GM18517 (cell line): ENCODE data around the gene SLC2A8.

Source experiments
- ATAC-seq: cut with Tn5 transposase; IDR thresholded peaks from one replicate; pipeline ENCODE4 v1.9.1; 2021; ENCODE audit warnings: mild to moderate bottlenecking, moderate library complexity; ENCODE audit not compliant: unreplicated experiment

The SLC2A8 gene

DNA sequence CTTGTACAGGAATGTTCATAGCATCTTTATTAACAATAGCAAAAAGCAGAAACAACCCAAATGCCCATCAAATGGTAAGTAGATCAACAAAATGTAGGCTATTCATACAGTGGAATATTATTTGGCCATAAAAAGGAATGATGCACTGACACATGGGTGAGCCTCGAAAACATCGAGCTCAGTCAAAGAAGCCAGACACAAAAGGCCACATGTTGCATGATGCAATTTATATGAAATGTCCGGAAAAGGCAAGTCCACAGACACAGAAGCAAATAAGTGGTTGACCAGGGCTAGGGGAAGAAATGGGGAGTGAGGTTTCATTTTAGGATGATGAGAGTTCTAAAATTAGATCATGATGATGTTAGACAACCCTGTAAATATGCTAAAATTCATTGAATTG lies 16.5 kb upstream of the SLC2A8 start:
- no peak for ATAC-seq

DNA sequence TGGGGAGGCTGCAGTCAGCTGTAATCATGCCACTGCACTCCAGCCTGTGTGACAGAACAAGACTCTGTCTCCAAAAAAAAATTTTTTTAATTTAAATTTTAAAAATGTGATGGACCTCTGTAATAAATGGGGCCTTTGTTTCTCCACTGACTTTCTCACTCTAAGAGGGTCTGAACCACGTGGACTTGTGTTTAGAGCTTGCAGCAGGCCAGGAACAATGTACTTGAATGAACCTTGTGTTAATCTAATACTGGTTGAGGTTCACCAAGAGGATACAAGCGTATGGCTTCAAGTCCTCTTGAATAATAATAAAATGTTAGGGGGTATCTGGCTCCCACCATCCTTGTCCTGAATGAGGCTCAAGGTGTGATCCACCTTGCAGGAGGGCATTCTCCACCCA lies 14.4 kb upstream of the SLC2A8 start:
- no peak for ATAC-seq

DNA sequence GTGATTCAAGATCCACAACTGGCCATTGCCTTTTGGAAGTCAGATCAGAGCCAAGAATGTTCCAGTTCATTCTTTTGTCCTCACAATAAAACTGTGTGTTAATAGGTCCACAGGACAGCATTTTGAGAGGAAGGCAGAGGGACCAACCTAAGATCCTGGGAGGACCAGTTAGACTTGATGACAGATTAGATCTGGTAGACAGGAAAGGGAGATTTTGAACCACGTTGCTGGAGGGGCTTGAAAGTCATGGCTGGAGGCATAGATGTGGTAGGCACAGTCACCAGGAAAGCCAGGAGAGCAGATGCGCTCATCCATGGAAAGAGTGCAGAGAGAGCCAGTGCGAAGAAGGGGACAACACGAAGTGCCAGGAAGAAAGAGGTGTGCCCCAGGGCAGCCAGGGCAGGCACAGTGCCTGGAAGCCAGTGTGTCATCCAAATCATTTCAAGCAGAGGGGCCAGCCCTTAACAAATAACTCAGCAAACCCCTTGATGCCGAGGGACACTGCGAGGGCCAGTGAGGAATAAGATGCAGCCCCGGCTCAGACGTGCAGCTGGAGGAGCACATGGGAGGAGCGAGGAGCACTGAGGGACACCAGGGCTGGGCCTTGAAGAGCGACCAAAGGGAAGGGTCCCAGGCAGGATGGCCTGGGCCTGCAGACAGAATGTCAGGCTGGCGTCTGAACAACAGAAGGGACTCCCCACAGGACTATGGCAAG lies 12.8 kb upstream of the SLC2A8 start:
- no peak for ATAC-seq

DNA sequence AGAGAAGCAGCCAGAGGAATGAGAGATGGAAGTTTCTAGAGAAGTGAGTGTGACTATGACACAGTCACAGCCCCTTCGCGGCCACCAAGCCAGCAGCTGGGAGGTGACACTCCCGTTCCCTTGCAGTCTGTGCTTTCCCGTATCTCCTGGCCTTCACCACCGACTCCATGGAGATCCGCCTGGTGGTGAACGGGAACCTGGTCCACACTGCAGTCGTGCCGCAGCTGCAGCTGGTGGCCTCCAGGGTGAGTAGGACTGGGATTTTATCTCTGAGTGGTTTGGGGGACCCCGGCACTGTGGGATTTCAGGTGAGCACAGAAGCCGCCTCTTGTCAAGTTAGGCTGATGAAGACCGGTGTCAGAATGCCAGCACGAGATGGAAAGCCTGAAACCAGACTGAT lies 12.1 kb upstream of the SLC2A8 start:
- ATAC-seq = no peak

DNA sequence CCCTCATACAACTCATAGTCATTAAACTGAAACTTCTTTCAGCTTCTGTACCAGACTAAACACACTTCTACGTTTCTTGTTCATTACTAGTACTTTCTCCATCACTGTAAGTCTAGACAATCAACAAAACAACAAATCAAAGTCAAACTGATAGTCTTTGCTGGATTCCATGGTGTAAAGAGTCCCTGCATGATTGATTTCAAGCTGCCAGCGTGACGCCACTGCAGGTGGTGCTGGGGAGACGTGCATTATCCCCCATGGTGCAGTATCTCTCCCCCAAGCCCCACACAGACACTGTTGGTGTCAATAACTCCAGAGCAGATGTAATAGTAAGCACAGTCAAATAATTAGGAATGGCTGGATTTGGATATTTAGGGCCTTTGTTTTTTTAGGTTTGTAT lies 10.7 kb upstream of the SLC2A8 start:
- no peak for ATAC-seq

DNA sequence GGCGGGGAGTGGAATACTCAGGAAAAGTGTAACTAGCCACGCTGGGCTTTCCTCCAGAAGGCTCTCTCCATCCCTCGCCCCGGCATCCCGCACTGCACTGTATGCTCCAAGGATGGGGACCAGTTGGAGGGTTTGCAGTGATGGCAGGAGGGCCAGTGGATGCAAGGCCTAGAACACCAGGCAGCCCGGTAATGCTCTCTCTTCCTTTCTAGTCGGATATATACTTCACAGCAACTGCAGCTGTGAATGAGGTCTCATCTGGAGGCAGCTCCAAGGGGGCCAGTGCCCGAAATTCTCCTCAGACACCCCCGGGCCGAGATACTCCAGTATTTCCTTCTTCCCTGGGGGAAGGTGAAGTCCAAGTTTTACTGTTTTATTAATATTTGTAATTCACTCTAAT lies 10.0 kb upstream of the SLC2A8 start:
- ATAC-seq = no peak

DNA sequence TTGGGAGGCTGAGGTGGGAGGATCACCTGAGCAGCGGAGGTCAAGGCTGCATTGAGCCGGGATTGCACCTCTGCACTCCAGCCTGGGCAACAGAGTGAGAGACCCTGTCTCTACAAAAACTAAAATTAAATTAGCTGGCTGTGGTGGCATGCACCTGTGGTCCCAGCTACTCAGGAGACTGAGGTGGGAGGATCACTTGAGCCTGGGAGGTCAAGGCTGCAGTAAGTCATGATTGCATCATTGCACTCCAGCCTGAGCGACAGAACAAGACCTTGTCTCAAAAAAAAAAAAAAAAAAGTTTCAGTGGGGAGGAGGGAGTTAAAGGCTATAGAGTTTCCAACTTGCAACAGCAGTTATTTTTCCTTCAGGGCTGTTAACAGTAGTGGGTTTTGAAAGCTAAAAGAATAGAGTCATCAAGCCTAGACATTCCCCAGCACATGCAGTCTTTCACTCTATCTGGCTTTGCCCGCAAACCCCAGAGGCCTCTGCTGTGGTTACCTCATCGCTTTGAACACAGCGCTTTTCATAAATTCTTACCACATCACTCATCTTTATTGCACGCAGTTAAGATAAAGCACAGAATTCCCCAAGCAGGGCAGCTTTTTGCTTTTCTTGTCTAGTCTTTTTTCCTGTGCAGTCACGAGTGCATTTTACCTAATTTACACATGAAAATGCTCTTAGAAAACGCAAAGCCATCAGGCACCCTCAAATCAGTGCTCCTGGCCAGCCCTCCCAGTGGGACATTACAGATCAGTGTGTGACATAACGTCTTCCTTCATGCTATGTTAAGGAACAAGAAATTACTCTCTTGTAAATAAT lies 8.7 kb upstream of the SLC2A8 start:
- ATAC-seq = peak; percentile 75

DNA sequence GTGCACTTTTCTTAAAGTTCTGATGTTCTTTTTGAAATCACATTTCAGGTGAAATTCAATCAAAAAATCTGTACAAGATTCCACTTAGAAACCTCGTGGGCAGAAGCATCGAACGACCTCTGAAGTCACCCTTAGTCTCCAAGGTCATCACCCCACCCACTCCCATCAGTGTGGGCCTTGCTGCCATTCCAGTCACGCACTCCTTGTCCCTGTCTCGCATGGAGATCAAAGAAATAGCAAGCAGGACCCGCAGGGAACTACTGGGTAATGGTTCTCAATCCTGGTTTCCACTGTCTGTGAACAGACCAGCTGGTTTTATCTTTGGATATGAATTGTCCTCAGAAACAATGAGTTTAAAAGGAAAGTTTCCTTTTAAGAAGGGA lies 8.1 kb upstream of the SLC2A8 start:
- no peak for ATAC-seq

DNA sequence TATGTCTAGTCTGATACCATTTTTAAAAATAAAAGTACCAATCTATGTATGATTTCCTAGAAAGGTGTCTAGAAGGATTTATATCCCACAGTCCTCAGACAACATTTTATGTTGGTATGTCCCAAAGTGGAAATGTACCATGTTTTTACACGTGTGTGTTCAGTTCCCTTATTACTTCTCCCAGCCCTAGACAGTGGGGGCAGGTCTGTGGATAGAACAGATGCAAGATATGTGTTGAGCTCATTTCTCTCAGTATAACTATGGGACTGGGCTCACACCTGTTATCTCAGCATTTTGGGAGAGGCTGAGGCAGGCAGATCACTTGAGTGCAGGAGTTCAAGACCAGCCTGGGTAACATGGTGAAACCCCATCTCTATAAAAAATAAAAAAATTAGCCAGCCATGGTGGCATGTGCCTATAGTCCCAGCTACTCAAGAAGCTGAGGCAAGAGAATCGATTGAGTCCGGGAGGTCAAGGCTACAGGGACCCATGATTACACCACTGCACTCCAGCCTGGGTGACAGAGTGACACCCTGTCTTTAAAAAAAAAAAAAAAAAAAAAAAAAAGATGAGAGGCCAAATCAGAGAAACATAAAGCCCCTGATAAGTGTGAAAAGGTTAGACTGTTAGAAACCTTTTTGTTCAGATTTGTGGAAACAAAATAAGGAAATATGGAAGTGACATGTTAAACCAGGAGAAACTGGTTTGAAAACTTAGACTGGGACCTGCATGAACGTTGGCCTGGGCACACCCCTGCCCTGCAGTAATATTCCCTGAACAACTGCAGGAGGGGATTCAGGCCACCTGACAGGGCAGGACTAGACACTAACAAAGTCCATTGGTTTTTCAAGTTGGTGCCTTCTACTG lies 7.4 kb upstream of the SLC2A8 start:
- ATAC-seq = no peak

DNA sequence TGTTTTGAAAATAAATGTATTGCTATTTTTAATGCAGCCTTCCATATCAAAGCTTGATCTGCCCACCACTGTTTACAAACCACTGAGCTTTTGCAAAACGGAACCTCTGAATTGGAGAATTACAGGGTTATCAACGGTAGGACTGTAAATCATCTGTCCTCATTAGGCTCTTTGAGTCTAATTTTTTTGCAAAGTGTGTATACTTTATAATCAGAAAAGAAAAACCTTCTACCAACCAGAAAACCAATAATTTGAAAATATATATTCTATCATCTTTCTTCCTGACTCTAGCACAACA lies 6.8 kb upstream of the SLC2A8 start:
- ATAC-seq = no peak

DNA sequence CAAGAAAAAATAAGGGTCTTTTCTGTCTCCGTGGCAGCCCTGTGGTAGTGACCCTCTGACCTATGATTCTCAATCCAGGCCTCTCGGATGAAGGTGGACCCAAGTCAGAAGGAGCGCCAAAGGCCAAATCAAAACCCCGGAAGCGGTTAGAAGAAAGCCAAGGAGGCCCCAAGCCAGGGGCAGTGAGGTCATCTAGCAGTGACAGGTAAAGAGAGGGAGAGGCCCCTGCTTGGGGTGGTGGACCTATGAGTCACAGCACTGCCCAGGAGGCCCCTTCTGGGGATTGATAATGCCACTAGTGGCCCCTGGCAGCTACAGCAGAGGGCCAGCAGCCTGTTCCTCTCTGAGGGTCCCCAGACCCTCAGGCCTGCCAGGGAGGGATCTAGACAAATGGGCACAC lies 6.4 kb upstream of the SLC2A8 start:
- no peak for ATAC-seq

DNA sequence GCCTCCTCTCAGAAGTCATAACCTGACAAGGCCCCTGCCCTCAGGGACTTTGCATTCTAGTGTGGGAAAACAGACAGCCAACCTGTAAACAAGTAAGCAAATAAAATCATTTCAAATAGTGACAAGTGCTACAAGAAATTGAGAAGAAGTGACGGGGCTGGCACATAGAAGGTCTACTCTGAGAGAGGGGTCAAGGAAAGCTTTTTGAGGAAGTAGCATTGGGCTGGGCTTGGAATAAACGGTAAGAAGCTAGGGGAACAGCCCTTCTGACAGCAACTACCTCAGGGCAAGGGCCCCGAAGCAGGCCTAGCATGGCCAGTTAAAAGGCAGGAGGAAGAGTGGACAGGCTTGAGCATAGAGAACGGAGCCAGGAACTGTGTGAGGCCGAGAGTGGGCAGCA lies 4.8 kb upstream of the SLC2A8 start:
- no peak for ATAC-seq

DNA sequence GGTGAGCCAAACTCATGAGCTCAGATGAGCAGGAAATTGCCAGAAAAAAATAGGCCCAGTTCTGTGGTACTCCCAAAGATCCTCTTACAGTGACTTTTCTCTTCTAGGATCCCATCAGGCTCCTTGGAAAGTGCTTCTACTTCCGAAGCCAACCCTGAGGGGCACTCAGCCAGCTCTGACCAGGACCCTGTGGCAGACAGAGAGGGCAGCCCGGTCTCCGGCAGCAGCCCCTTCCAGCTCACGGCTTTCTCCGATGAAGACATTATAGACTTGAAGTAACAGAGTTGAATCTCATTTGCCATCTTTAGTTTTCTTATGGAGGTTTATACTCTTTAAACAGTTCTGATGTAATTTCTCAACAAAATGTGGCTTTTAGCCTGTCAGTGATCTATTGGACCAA lies 4.0 kb upstream of the SLC2A8 start:
- ATAC-seq = no peak

DNA sequence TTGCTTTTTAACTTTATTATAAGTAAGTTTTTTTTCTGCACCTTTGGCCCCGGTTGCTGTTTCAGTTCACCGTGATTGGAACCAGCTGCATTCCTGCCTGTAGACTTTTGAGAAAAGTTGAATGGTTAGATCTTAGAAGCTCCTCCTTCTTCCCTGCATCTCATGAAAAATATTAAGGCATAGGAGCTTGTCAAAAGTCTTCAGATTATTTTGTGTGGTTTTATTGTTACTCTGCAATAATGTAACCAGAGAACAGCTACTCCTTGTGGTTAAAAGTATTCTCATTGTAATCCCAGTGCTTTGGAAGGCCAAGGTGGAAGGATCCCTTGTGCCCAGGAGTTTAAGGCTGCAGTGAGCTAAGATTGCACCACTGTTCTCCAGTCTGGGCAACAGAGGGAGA lies 3.3 kb upstream of the SLC2A8 start:
- ATAC-seq = no peak

DNA sequence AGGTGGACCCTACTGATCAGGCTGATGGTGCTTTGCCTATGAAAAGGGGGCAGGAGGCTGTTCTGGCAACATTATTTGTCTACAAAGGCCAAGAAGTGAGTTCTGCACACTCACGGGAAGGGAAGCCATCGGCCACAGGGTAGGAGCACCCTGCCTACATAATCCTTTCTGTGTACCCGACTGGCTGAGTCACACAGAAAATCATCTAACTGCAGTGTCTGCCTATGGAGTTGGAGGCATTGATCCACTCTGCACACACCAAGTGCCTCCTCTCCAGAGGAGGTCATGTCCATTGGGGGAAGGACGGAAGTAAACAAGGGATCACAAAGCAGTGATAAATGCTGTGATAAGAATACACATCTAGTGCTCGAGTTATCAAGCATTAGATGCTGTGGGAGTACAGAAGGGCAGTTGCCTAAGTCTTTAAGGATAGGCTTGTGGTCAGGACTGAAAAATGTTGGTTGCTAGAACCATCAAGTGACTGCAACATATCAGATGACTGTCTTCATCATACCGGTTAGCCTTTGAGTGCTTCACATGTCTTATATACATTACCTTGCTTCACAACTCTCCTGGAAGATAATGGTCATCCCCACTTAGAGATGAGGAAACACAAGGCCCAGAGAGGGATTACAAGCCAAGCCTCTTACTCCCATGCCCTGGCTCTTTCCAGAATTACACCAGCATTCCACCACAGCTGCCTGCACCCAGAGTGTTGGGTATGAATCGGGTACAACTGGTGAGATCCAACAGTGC lies 1.3 kb upstream of the SLC2A8 start:
- ATAC-seq = no peak

DNA sequence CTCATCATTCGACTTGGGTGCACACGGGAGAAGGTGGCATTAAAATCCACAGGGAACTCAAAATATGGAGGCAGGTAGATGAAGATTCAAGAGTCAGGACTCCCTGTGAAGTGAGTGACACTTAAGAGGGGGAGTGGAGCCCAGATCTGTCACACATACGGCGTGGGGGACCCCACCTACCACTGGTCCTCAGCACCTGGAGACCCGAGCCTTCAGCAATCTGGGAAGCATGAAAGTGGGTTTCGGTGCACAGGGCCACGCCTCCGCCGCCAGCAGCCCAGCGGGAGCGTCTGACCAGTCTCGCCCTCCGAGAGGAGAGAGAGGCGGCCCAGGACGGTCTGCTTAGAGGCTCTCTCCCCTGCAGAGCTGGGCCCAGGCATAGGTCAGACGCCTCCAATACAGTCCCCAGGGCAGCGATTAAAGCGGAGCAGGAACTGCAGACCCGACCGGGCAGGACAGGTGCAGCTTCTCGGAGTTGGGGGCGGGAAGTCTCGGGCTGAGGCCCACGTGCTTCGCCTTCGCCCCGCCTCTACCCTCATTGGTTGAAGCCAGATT lies 639 bp upstream of the SLC2A8 start:
- no peak for ATAC-seq

DNA sequence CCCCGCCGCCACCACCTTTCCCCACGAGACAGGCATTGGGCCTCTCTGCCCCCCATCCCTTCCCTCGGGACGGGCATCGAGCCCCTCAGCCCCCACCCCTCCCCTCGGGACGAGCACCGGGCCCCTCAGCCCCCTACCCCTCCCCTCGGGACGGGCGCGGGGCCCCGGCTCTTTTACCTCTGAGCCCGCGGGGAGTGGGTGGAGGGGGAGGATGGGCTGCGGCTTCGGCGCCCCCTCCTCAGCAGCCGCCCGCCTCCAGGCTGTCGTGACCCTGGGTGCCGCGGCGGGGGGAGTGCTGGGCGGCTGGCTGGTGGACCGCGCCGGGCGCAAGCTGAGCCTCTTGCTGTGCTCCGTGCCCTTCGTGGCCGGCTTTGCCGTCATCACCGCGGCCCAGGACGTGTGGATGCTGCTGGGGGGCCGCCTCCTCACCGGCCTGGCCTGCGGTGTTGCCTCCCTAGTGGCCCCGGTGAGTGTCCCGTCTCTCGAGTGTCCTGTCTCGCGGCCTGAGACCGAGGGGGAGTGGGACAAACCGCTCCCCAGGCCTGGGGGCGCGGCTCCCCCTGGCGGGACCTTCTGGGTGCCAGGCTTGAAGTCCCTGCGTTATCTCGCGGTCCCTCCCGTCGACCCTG lies 791 bp downstream of the SLC2A8 start:
- ATAC-seq = no peak

DNA sequence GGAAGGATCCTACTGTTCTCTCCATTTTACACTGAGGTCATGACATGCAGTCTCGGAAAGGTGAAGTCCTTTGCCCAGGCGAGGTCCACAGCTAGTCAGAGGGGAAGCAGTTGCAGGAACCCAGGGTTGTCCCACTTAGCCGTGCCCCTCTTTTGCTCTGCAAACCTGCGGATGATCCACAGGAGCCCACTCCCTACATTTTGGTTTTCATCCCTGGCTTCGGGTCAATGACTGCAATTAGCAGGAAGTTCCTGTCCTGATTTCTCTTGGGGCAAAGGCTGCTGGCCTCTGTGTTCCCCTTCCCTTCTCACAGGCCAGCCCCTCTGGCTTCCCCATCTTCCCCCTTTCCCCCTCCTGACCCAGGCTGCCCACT lies 1.3 kb downstream of the SLC2A8 start:
- no peak for ATAC-seq

DNA sequence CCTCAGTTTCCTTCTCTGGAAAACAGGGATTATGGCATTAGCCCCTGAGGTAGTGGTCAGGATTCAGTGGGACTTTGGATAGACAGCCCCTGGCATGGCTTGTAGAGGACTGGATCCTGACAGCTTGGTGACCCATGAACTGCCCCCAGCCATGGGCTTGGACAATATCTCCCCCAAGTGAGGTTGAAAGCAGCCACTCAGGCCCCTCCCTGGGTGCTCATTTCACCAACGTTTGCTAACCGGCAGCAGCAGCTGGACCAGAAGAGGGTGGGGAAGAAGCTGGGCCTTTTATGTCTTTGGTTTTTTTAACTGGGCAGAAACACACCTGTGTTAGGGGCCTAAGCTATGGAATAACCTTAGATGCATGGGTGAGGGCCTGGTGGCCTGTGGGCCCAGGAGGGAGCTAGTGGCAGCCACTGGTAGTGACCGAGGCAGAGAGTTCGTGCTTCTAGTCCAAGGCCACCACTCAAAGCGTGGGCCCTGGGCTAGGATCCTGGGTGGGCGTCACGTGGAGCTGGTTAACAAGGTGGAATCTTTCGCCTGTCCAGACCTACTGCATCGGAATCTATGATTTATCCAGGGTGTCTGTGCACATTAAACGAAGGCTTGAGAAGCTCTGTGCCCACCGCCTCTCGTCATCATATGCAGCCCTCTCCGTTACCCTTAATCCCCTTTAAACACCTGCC lies 1.9 kb downstream of the SLC2A8 start:
- no peak for ATAC-seq

DNA sequence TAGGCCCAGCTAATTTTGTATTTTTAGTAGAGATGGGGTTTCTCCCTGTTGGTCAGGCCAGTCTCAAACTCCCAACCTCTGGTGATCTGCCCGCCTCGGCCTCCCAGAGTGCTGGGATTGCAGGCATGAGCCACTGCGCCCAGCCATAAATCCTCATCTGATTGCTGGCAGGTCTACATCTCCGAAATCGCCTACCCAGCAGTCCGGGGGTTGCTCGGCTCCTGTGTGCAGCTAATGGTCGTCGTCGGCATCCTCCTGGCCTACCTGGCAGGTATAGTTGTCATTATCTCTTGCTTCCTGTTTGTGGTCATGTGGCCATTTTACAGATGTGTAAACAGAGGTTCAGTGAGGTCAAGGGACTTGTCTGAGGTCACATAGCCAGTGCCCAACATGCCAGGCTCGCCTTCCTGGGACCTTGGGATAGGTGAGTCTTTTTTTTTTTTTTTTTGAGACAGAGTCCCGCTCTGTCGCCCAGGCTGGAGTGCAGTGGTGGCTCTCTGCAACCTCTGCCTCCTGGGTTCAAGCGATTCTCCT lies 2.8 kb downstream of the SLC2A8 start:
- no peak for ATAC-seq
